Measurements from ENCODE around the gene HEATR5A.

The HEATR5A gene

DNA sequence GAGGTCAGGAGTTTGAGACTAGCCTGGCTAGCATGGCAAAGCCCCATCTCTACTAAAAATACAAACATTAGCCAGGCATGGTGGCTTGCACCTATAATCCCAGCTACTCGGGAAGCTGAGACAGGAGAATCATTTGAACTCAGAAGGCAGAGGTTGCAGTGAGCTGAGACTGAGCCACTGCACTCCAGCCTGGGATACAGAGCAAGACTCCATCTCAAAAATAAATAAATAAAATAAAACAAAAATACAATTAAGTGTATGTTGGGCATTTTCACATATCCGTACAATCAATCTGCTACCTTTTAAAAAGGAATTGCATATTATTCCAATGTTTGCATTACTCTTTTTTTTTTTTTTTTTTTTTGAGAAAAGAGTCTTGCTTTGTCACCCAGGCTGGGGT lies 165.1 kb downstream of the HEATR5A start:
- Histone ChIP-seq H3K4ac (ENCODE audit: low read length) (no peak overlapping the region), H2BK120ac (ENCODE audit: low read depth, low read length) (no peak overlapping the region), H3K18ac (ENCODE audit: low read length) (no peak overlapping the region), H3K27ac (replicated peaks; ENCODE audit: low read length) (no peak overlapping the region), H3K9me3 (replicated peaks in 1 of 2; ENCODE audit: control insufficient read depth in 2 of 2, insufficient read depth in 1 of 2, low read depth in 1 of 2, low read length in 2 of 2) (no peaks in the 10 kb centered on the region), H3K14ac (ENCODE audit: low read length) (no peak overlapping the region), H2BK15ac (ENCODE audit: low read length) (no peak overlapping the region), H3K36me3 (replicated peaks in 1 of 2; ENCODE audit: control insufficient read depth in 2 of 2, insufficient read depth in 2 of 2, low read length in 2 of 2) (no peaks in the 10 kb centered on the region), H3K23ac (ENCODE audit: low read depth, low read length, poor library complexity) (no peak overlapping the region), H2BK12ac (ENCODE audit: low read length) (no peak overlapping the region), H3K4me2 (ENCODE audit: insufficient read depth, low read length, poor library complexity, severe bottlenecking) (no peak overlapping the region), H2BK5ac (ENCODE audit: low read length) (no peak overlapping the region), H2AK5ac (ENCODE audit: low read depth, low read length) (no peak overlapping the region), H2AFZ (ENCODE audit: low read length) (no peak overlapping the region), H4K8ac (ENCODE audit: low read depth, low read length) (no peak overlapping the region), H4K91ac (ENCODE audit: low read depth, low read length, poor library complexity) (no peak overlapping the region), H3K9ac (ENCODE audit: low read depth, low read length, poor library complexity) (no peak overlapping the region), H3K79me1 (ENCODE audit: low read depth, low read length) (no peaks in the 10 kb centered on the region), H3K4me3 (ENCODE audit: low read length in 2 of 2) (no peak overlapping the region), H3K4me1 (ENCODE audit: control insufficient read depth in 2 of 2, insufficient read depth in 1 of 2, low read depth in 1 of 2, low read length in 2 of 2) (no peaks in the 10 kb centered on the region), H3K27me3 (ENCODE audit: control insufficient read depth in 3 of 3, insufficient read depth in 3 of 3, low read depth in 1 of 3, low read length in 3 of 3) (peaks cover 0 to 5% (median 0%) of the 10 kb centered on the region in 3 experiments)
- no peak for DNase-seq (ENCODE audit: low spot score)
- WGBS, 2 donors (ENCODE audit: extremely low coverage in 2 of 2, insufficient read length in 2 of 2, insufficient replicate concordance in 1 of 2): no CpG with 5 or more reads among the region's 2 CpGs

DNA sequence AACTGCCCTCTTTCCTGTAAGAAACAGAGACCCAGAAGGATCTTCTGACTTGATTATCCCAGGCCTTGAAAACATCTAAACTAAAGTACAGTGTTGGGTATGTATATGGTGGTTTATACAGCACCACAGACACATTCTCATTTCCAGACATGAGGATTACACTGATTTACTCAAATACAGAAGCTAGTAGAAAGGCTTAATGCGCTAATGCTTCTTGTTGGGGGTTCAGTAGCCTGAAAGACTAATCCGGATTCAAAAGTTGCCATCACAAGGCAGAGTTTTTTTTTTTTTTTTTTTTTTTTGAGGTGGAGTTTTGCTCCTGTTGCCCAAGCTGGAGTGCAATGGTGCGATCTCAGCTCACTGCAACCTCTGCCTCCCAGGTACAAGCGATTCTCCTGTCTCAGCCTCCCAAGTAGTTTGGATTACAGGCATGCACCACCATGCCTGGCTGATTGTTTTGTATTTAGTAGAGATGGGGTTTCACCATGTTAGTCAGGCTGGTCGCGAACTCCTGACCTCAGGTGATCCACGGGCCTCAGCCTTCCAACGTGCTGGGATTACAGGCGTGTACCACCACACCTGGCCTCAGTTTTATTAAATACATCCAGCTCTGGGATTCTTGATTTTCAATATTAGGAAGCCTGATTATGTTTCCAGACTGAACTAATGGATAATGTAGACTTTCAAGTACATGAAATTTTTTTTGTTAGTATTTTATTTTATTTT lies 166.4 kb downstream of the HEATR5A start:
- Histone ChIP-seq H3K18ac (ENCODE audit: low read length) (no peak overlapping the region), H3K4me1 (ENCODE audit: control insufficient read depth in 2 of 2, insufficient read depth in 1 of 2, low read depth in 1 of 2, low read length in 2 of 2) (no peaks in the 10 kb centered on the region), H3K23ac (ENCODE audit: low read depth, low read length, poor library complexity) (no peak overlapping the region), H3K9me3 (replicated peaks in 1 of 2; ENCODE audit: control insufficient read depth in 2 of 2, insufficient read depth in 1 of 2, low read depth in 1 of 2, low read length in 2 of 2) (no peaks in the 10 kb centered on the region), H2BK12ac (ENCODE audit: low read length) (no peak overlapping the region), H3K4ac (ENCODE audit: low read length) (no peak overlapping the region), H3K4me2 (ENCODE audit: insufficient read depth, low read length, poor library complexity, severe bottlenecking) (no peak overlapping the region), H2BK5ac (ENCODE audit: low read length) (no peak overlapping the region), H3K4me3 (ENCODE audit: low read length in 2 of 2) (no peak overlapping the region), H2AK5ac (ENCODE audit: low read depth, low read length) (no peak overlapping the region), H3K27ac (replicated peaks; ENCODE audit: low read length) (no peak overlapping the region), H4K8ac (ENCODE audit: low read depth, low read length) (no peak overlapping the region), H2AFZ (ENCODE audit: low read length) (no peak overlapping the region), H3K9ac (ENCODE audit: low read depth, low read length, poor library complexity) (no peak overlapping the region), H3K27me3 (ENCODE audit: control insufficient read depth in 3 of 3, insufficient read depth in 3 of 3, low read depth in 1 of 3, low read length in 3 of 3) (peaks cover 0 to 5% (median 0%) of the 10 kb centered on the region in 3 experiments), H3K36me3 (replicated peaks in 1 of 2; ENCODE audit: control insufficient read depth in 2 of 2, insufficient read depth in 2 of 2, low read length in 2 of 2) (no peaks in the 10 kb centered on the region), H3K79me1 (ENCODE audit: low read depth, low read length) (no peaks in the 10 kb centered on the region), H2BK15ac (ENCODE audit: low read length) (no peak overlapping the region), H3K14ac (ENCODE audit: low read length) (no peak overlapping the region), H4K91ac (ENCODE audit: low read depth, low read length, poor library complexity) (no peak overlapping the region), H2BK120ac (ENCODE audit: low read depth, low read length) (no peak overlapping the region)
- DNase-seq (ENCODE audit: low spot score): no peak
- no CpG with 5 or more reads among the region's 9 CpGs for WGBS, 2 donors (ENCODE audit: extremely low coverage in 2 of 2, insufficient read length in 2 of 2, insufficient replicate concordance in 1 of 2)

DNA sequence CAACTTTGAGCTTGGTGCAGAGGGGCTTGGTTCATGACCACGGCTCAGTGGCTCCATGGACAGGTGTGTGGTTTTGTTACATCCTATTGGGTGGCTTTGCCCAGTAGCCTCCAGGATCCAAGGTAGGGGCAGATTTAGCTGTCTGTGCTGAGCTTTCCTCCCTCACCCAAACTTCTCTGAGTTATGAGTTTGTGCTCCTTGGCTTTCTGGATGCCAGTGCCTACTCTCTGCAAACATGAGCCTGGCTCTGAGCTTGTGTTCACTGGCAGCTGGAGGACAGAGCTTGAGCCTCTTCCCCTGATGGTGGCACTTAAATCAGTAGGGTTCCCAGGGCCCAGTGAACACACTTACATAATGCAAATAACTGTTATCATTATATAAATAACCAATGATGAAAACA lies 167.5 kb downstream of the HEATR5A start:
- H3K9ac ChIP-seq (ENCODE audit: low read depth, low read length, poor library complexity): no peak overlapping the region
- no peak overlapping the region for H3K4ac ChIP-seq (ENCODE audit: low read length)
- H2BK5ac ChIP-seq (ENCODE audit: low read length): no peak overlapping the region
- no peaks in the 10 kb centered on the region for H3K9me3 ChIP-seq (replicated peaks in 1 of 2; ENCODE audit: control insufficient read depth in 2 of 2, insufficient read depth in 1 of 2, low read depth in 1 of 2, low read length in 2 of 2)
- H3K27ac ChIP-seq (replicated peaks; ENCODE audit: low read length): no peak overlapping the region
- no peak overlapping the region for H3K14ac ChIP-seq (ENCODE audit: low read length)
- H4K91ac ChIP-seq (ENCODE audit: low read depth, low read length, poor library complexity): no peak overlapping the region
- no peak for DNase-seq (ENCODE audit: low spot score)
- H2BK12ac ChIP-seq (ENCODE audit: low read length): no peak overlapping the region
- no peak overlapping the region for H4K8ac ChIP-seq (ENCODE audit: low read depth, low read length)
- no peak overlapping the region for H2AK5ac ChIP-seq (ENCODE audit: low read depth, low read length)
- peaks cover 0 to 5% (median 0%) of the 10 kb centered on the region in 3 experiments for H3K27me3 ChIP-seq (ENCODE audit: control insufficient read depth in 3 of 3, insufficient read depth in 3 of 3, low read depth in 1 of 3, low read length in 3 of 3)
- no peak overlapping the region for H3K4me2 ChIP-seq (ENCODE audit: insufficient read depth, low read length, poor library complexity, severe bottlenecking)
- H3K4me3 ChIP-seq (ENCODE audit: low read length in 2 of 2): no peak overlapping the region
- no peak overlapping the region for H3K23ac ChIP-seq (ENCODE audit: low read depth, low read length, poor library complexity)
- H3K79me1 ChIP-seq (ENCODE audit: low read depth, low read length): no peaks in the 10 kb centered on the region
- no peak overlapping the region for H3K18ac ChIP-seq (ENCODE audit: low read length)
- WGBS, 2 donors (ENCODE audit: extremely low coverage in 2 of 2, insufficient read length in 2 of 2, insufficient replicate concordance in 1 of 2): no CpG with 5 or more reads among the region's 1 CpG
- H3K4me1 ChIP-seq (ENCODE audit: control insufficient read depth in 2 of 2, insufficient read depth in 1 of 2, low read depth in 1 of 2, low read length in 2 of 2): no peaks in the 10 kb centered on the region
- no peak overlapping the region for H2BK120ac ChIP-seq (ENCODE audit: low read depth, low read length)
- no peaks in the 10 kb centered on the region for H3K36me3 ChIP-seq (replicated peaks in 1 of 2; ENCODE audit: control insufficient read depth in 2 of 2, insufficient read depth in 2 of 2, low read length in 2 of 2)
- H2BK15ac ChIP-seq (ENCODE audit: low read length): no peak overlapping the region
- no peak overlapping the region for H2AFZ ChIP-seq (ENCODE audit: low read length)

DNA sequence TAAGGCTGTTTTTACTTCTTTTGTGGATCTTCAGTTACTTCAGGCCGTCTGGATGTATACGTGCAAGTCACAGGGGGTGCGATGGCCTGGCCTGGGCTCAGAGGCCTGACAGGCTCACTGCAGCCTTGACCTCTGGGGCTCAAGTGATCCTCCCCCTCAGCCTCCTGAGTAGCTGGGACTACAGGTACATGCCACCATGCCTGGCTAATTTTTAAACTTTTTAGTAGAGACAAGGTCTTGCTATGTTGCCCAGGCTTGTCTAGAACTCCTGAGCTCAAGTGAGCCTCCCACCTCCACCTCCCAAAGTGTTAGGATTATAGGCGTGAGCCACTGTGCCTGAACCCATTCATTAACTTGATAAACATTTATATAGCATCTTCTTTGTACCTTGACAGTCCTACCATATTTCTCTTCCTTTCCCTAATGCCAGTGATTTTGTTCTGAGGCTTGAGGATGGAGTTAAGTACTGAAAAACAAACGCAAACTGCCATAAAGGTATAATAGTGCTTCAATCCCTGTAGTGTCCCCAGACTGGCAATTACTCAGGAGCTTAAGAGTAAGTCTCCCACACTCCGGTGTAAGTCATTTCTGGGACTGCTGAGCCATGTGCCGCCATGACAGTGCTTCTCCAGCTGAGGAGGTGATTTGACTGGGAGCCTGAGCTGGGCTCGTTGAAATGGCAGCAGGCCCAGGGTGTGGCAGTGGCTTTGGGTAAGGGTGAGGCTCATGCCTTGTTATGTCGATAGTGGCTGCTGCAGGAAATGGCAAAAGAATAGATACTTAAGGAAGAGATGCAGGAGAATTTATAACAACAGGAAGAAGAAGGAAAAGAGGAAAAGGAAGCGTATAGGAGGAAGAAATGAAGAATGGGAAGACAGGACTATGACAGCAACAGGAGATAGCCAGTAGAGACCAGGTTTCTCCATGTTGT lies 169.1 kb downstream of the HEATR5A start:
- H3K4me3 ChIP-seq (ENCODE audit: low read length in 2 of 2): no peak overlapping the region
- 86% methylated on average over 1 of the region's 10 CpGs; no CpG with 5 or more reads in 1 of the 2 donors for WGBS, 2 donors (ENCODE audit: extremely low coverage in 2 of 2, insufficient read length in 2 of 2, insufficient replicate concordance in 1 of 2)
- H3K23ac ChIP-seq (ENCODE audit: low read depth, low read length, poor library complexity): no peak overlapping the region
- no peak overlapping the region for H2BK5ac ChIP-seq (ENCODE audit: low read length)
- no peak overlapping the region for H4K91ac ChIP-seq (ENCODE audit: low read depth, low read length, poor library complexity)
- no peak overlapping the region for H3K4ac ChIP-seq (ENCODE audit: low read length)
- no peak overlapping the region for H2AK5ac ChIP-seq (ENCODE audit: low read depth, low read length)
- no peak overlapping the region for H2BK120ac ChIP-seq (ENCODE audit: low read depth, low read length)
- no peak overlapping the region for H3K9ac ChIP-seq (ENCODE audit: low read depth, low read length, poor library complexity)
- H3K4me2 ChIP-seq (ENCODE audit: insufficient read depth, low read length, poor library complexity, severe bottlenecking): no peak overlapping the region
- H3K9me3 ChIP-seq (replicated peaks in 1 of 2; ENCODE audit: control insufficient read depth in 2 of 2, insufficient read depth in 1 of 2, low read depth in 1 of 2, low read length in 2 of 2): no peaks in the 10 kb centered on the region
- H2AFZ ChIP-seq (ENCODE audit: low read length): no peak overlapping the region
- no peak overlapping the region for H4K8ac ChIP-seq (ENCODE audit: low read depth, low read length)
- H3K4me1 ChIP-seq (ENCODE audit: control insufficient read depth in 2 of 2, insufficient read depth in 1 of 2, low read depth in 1 of 2, low read length in 2 of 2): no peaks in the 10 kb centered on the region
- H3K14ac ChIP-seq (ENCODE audit: low read length): no peak overlapping the region
- H3K18ac ChIP-seq (ENCODE audit: low read length): no peak overlapping the region
- H3K27me3 ChIP-seq (ENCODE audit: control insufficient read depth in 3 of 3, insufficient read depth in 3 of 3, low read depth in 1 of 3, low read length in 3 of 3): peaks cover 0 to 5% (median 0%) of the 10 kb centered on the region in 3 experiments
- no peak overlapping the region for H2BK12ac ChIP-seq (ENCODE audit: low read length)
- no peaks in the 10 kb centered on the region for H3K79me1 ChIP-seq (ENCODE audit: low read depth, low read length)
- H3K27ac ChIP-seq (replicated peaks; ENCODE audit: low read length): no peak overlapping the region
- no peak overlapping the region for H2BK15ac ChIP-seq (ENCODE audit: low read length)
- H3K36me3 ChIP-seq (replicated peaks in 1 of 2; ENCODE audit: control insufficient read depth in 2 of 2, insufficient read depth in 2 of 2, low read length in 2 of 2): no peaks in the 10 kb centered on the region
- no peak for DNase-seq (ENCODE audit: low spot score)

All from neuronal stem cell (in vitro differentiated cells).